ENCODE data around the gene ADCY7. TPM values are rescaled to one million over a fixed set of nuclear protein-coding genes. Genes with fewer than 3 reads are reported as not detected.

Gene ADCY7
- total RNA-seq, 1 donor from 2014 or later: 128 TPM

DNA sequence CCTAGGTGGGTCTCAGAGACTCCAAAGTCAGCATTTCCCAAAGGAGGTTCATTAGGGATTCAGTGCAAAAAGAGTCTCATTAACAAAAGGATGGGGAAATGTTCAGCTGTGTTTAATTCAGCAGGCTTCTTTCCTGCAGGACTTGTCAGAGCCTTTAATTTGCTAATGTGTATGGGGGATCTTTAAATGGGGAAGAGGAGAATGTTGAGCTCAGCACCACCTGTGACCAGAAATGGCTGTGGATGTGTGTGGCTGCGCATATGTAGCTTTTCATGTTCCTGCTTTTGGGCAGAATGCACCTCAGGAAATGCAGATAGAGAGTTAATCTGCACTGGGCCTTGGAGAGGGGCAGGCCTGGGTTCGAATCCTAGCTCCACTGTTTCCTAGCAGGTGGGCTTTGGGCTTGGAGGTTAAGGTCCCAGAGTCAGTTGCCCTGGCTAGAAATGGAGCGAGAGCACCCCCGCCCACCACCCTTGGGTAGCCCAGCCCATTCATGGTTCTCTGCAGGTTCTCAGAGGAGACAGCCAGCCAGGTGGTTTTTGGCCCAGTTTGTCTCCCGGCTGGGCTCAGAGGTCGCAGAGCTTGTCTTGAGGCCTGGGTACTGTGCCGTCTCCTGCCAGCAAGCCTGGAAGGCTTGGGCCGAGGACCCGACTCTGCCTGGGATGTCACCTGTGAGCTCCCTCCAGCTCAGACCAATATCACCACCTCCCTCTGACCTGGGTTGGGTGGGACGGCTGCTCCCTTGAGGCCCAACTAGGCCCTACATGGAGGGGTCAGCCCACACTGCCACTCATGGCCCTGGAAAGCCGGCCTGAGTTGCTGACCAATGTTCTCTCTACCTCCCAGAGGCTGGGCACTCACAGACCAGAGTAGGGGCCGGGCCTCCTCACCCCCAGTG, 9.3 kb downstream of the ADCY7 start:
- DNase-seq (no peak), ATAC-seq (ENCODE audit: low read depth) (no peak)
- peaks cover 4% of the 10 kb centered on the region for H3K9me3 Mint-ChIP-seq
- peaks cover 95% of the 10 kb centered on the region for H3K4me1 Mint-ChIP-seq
- peak overlapping the region; percentile 100 for H3K27ac Mint-ChIP-seq
- peaks cover 16% of the 10 kb centered on the region for H3K36me3 Mint-ChIP-seq (ENCODE audit: low read depth)
- intact Hi-C loops (cut with micrococcal nuclease): loop anchor here (2.0 kb wide), 2 partner anchors 61 to 467 kb away; partner anchors contain the start of gene CYLD
- CTCF ChIA-PET: interaction anchor here (0.9 to 4.4 kb wide), 6 partner anchors 9 to 79 kb away, joined by 3 to 21 read pairs (median 12); no protein-coding TSS in a partner anchor
- POLR2A ChIA-PET: interaction anchor here (1.1 to 16.1 kb wide), 5 partner anchors 5 to 53 kb away, joined by 5 to 244 read pairs (median 18); partner anchors contain the start of gene ADCY7
- H3K27me3 Mint-ChIP-seq: no peaks in the 10 kb centered on the region
- TF ChIP-seq, protein P1, sequence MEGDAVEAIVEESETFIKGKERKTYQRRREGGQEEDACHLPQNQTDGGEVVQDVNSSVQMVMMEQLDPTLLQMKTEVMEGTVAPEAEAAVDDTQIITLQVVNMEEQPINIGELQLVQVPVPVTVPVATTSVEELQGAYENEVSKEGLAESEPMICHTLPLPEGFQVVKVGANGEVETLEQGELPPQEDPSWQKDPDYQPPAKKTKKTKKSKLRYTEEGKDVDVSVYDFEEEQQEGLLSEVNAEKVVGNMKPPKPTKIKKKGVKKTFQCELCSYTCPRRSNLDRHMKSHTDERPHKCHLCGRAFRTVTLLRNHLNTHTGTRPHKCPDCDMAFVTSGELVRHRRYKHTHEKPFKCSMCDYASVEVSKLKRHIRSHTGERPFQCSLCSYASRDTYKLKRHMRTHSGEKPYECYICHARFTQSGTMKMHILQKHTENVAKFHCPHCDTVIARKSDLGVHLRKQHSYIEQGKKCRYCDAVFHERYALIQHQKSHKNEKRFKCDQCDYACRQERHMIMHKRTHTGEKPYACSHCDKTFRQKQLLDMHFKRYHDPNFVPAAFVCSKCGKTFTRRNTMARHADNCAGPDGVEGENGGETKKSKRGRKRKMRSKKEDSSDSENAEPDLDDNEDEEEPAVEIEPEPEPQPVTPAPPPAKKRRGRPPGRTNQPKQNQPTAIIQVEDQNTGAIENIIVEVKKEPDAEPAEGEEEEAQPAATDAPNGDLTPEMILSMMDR (IDR thresholded peaks at IDR 0.05): no peak
- peak overlapping the region; percentile 99 for H3K4me3 Mint-ChIP-seq

GRCh38 chr16:50276326-50276640, 9.9 kb downstream of the ADCY7 start:
- DNase-seq (no peak), ATAC-seq (ENCODE audit: low read depth) (no peak)
- intact Hi-C loops (cut with micrococcal nuclease): no loop called here
- no peaks in the 10 kb centered on the region for H3K27me3 Mint-ChIP-seq
- peak overlapping the region; percentile 57 for H3K4me3 Mint-ChIP-seq
- POLR2A ChIA-PET: interaction anchor here (14.8 to 16.1 kb wide), 2 partner anchors 4 to 7 kb away, joined by 244 read pairs; partner anchors contain the start of gene ADCY7
- peaks cover 16% of the 10 kb centered on the region for H3K36me3 Mint-ChIP-seq (ENCODE audit: low read depth)
- TF ChIP-seq, protein P1 (IDR thresholded peaks at IDR 0.05): no peak
- H3K9me3 Mint-ChIP-seq: peaks cover 4% of the 10 kb centered on the region
- H3K27ac Mint-ChIP-seq: peak overlapping the region; percentile 100
- H3K4me1 Mint-ChIP-seq: peaks cover 96% of the 10 kb centered on the region
- CTCF ChIA-PET: interaction anchor here (4.2 to 4.4 kb wide), 2 partner anchors 8 to 51 kb away, joined by 13 to 21 read pairs; no protein-coding TSS in a partner anchor

DNA sequence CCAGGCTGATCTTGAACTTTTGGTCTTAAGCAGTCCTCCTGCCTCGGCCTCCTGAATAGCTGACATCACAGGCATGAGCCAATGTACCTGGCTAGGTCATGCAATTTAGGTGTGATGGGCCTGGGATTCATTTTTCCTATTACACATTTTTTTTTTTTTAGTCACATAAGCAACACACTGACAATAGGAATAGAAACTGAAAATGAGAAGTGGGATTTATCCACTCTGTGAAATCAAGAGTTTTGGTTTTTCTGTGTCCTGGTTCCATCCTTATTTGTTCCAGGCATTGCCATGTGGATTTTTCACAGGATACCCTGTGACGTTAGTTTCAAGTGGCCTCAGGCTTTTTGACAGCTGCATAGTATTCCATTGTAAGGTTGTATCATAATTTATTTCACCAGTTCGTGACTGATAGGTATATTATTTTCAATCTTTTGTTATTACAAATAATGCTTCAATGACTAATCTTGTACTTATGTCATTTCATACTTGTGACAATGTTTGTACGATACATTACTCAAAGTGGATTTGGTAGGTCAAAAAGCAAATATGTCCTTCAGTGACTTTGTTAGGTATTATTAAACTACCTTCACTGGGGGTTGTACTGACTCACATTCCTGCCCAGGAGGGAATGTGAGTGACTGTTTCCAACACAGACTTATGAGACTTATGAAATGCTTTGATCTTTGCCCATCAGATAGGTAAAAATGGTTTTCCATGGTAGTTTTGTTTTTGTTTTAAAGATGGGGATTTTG, 10.6 kb downstream of the ADCY7 start:
- Mint-ChIP-seq H3K27me3 (no peaks in the 10 kb centered on the region), H3K27ac (peak overlapping the region; percentile 100), H3K4me3 (peak overlapping the region; percentile 57), H3K36me3 (ENCODE audit: low read depth) (peaks cover 16% of the 10 kb centered on the region), H3K9me3 (peaks cover 4% of the 10 kb centered on the region), H3K4me1 (peaks cover 99% of the 10 kb centered on the region)
- no peak for ATAC-seq (ENCODE audit: low read depth)
- intact Hi-C loops (cut with micrococcal nuclease): no loop called here
- ChIA-PET POLR2A (interaction anchor here (16.1 kb wide), 1 partner anchor 8 kb away, joined by 244 read pairs; the partner anchor contains the start of gene ADCY7), CTCF (no interaction called here)
- no peak for DNase-seq
- TF ChIP-seq, protein P1 (IDR thresholded peaks at IDR 0.05): no peak

- ATAC-seq (ENCODE audit: low read depth) (no peak), DNase-seq (no peak)
- no peaks in the 10 kb centered on the region for H3K27me3 Mint-ChIP-seq
- H3K4me3 Mint-ChIP-seq: peak overlapping the region; percentile 59
- H3K4me1 Mint-ChIP-seq: peaks cover 99% of the 10 kb centered on the region
- ChIA-PET CTCF (interaction anchor here (2.4 kb wide), 1 partner anchor 49 kb away, joined by 6 read pairs; no protein-coding TSS in a partner anchor), POLR2A (interaction anchor here (1.7 to 16.1 kb wide), 2 partner anchors 9 to 35 kb away, joined by 4 to 244 read pairs; partner anchors contain the start of gene ADCY7)
- H3K36me3 Mint-ChIP-seq (ENCODE audit: low read depth): peaks cover 16% of the 10 kb centered on the region
- H3K9me3 Mint-ChIP-seq: peaks cover 4% of the 10 kb centered on the region
- H3K27ac Mint-ChIP-seq: peak overlapping the region; percentile 100
- TF ChIP-seq, protein P1 (IDR thresholded peaks at IDR 0.05): no peak
- intact Hi-C loops (cut with micrococcal nuclease): no loop called here
These were observed 11.9 kb downstream of the ADCY7 start for GRCh38 chr16:50278251-50278650.

Data from activated B cell treated with CpG ODN at 0.5 μM for 24 hours (primary cell).